ENCODE results near the gene CHMP1B.

The CHMP1B gene

DNA sequence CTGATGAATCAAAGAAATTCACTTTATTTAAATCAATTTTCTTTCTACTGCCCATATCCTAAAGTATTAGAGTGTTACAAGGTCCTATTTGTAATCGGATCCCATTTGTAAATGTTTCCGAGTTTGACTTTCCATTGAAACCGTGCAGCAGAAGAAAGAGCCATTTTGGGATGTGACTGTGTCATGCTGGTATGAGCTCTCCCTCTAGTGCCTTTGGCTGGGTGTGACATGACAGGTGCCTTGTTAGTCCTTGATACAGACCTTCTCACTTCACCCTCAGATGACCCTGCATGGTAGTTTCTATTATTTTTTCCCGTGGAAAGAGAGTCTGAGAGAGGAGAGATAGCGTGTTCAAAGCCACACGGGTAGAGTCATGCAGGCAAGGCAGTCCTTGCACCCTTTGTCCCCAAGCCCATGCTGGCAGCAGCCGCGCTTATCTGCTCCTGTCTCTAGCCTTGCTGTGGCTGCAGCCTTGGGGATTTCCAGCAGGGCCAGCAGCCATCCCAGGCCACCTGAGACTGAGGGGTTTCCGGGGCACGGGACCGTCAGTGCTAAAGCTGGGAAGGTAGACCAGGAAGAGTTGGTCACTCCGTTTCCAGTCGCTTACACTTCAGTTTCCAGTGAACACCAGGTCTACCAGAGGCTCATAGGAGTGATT lies 21.4 kb downstream of the CHMP1B start:
- Histone ChIP-seq H3K4me3 (ENCODE audit: severe bottlenecking) (no peak overlapping the region), H3K9me3 (ENCODE audit: severe bottlenecking) (no peaks in the 10 kb centered on the region), H3K27ac (ENCODE audit: poor library complexity, severe bottlenecking) (no peak overlapping the region), H3K36me3 (ENCODE audit: low read depth) (no peaks in the 10 kb centered on the region), H3K4me1 (ENCODE audit: insufficient read depth, poor library complexity, severe bottlenecking) (no peaks in the 10 kb centered on the region), H3K27me3 (ENCODE audit: insufficient read depth, poor library complexity, severe bottlenecking) (no peaks in the 10 kb centered on the region)
- TF ChIP-seq, protein P1, sequence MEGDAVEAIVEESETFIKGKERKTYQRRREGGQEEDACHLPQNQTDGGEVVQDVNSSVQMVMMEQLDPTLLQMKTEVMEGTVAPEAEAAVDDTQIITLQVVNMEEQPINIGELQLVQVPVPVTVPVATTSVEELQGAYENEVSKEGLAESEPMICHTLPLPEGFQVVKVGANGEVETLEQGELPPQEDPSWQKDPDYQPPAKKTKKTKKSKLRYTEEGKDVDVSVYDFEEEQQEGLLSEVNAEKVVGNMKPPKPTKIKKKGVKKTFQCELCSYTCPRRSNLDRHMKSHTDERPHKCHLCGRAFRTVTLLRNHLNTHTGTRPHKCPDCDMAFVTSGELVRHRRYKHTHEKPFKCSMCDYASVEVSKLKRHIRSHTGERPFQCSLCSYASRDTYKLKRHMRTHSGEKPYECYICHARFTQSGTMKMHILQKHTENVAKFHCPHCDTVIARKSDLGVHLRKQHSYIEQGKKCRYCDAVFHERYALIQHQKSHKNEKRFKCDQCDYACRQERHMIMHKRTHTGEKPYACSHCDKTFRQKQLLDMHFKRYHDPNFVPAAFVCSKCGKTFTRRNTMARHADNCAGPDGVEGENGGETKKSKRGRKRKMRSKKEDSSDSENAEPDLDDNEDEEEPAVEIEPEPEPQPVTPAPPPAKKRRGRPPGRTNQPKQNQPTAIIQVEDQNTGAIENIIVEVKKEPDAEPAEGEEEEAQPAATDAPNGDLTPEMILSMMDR (IDR thresholded peaks at IDR 0.05; ENCODE audit: poor library complexity, severe bottlenecking): peak; percentile 77
- DNase-seq (ENCODE audit: low spot score) (no peak), ATAC-seq (ENCODE audit: low read depth) (peak; percentile 93)

DNA sequence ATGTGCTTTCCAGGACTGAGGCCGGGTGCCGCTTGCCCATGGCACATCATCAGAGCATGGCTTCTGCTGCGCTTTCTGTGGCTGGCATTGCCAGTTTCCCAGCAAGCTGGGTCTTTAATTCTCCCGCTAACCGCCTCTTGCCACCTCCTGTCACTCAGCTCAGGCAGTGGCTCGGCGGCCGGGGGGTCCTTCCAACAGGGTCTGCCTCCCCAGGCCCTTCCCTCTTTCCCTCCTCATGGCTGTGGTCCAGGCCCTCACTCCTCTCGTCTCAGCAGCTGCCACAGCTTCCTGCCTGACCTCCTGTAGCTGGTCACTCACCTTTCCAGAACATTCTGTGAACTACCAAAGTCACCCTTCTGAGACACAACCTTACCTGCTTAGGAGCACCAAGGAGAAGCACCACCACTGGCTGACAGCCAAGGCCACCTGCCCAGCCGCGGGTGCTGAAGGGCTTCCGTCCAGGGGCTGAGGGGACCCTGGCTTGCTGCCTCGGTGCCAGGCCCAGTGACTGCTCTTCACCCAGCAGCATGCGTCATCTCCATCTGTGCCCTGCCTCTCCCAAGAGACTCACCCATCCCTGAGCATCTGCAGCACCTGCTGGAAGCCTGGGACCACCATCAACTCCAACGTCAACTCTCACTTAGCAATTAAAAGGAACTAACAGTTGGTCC lies 22.6 kb downstream of the CHMP1B start:
- H3K9me3 ChIP-seq (ENCODE audit: severe bottlenecking): no peaks in the 10 kb centered on the region
- DNase-seq (ENCODE audit: low spot score) (no peak), ATAC-seq (ENCODE audit: low read depth) (no peak)
- TF ChIP-seq, protein P1 (IDR thresholded peaks at IDR 0.05; ENCODE audit: poor library complexity, severe bottlenecking): no peak
- no peaks in the 10 kb centered on the region for H3K27me3 ChIP-seq (ENCODE audit: insufficient read depth, poor library complexity, severe bottlenecking)
- no peaks in the 10 kb centered on the region for H3K4me1 ChIP-seq (ENCODE audit: insufficient read depth, poor library complexity, severe bottlenecking)
- no peaks in the 10 kb centered on the region for H3K36me3 ChIP-seq (ENCODE audit: low read depth)
- no peak overlapping the region for H3K4me3 ChIP-seq (ENCODE audit: severe bottlenecking)
- no peak overlapping the region for H3K27ac ChIP-seq (ENCODE audit: poor library complexity, severe bottlenecking)

DNA sequence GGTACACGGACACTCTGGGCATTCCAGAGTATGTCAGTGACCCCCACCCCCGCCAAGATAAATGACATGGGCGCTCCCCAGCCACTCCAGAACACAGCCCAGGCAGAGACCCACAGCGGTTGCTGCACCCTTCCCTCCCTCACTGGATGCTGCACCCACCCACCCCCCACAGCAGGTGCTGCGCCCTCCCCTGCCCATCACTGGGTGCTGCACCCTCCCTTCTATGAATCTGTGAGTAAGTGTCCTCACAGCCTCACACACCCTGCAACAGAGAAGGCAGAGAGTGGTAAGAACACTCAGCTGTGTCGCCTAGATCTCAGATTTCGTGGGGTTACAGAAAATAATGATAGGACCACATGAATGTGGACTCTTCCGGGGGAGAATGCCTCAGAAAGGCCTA lies 23.5 kb downstream of the CHMP1B start:
- TF ChIP-seq, protein P1 (IDR thresholded peaks at IDR 0.05; ENCODE audit: poor library complexity, severe bottlenecking): no peak
- Histone ChIP-seq H3K36me3 (ENCODE audit: low read depth) (no peaks in the 10 kb centered on the region), H3K27me3 (ENCODE audit: insufficient read depth, poor library complexity, severe bottlenecking) (no peaks in the 10 kb centered on the region), H3K4me1 (ENCODE audit: insufficient read depth, poor library complexity, severe bottlenecking) (no peaks in the 10 kb centered on the region), H3K9me3 (ENCODE audit: severe bottlenecking) (no peaks in the 10 kb centered on the region), H3K4me3 (ENCODE audit: severe bottlenecking) (no peak overlapping the region), H3K27ac (ENCODE audit: poor library complexity, severe bottlenecking) (no peak overlapping the region)
- ATAC-seq (ENCODE audit: low read depth) (no peak), DNase-seq (ENCODE audit: low spot score) (no peak)

DNA sequence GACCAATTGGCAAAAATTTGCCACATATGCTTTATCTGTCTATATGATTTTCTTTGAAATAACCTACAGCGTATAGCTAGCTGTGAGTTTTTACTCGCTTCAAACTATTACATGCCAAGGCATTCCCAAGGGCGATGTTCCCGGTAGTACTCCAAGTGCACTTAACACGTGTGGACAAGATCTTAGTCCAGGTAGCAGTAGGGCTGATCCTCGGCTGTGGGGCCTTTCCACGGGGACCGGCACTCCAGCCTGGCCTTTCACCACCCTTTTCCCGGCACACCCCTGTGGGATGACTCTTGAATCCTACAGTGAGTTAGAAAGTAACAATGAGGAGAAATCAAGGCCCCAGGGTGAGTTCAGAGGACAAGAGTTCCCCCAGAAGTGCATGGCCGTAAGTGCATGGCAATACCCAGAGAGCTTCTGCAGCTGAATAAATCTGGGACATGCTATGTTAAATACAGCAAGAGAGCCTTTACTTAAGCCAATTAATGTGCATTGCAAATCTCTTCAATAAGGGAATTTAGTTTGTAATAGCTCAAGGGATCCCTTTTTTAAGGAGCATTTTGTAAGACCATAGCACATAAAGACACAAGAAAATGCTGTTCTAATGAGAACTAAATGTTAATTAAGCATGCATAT lies 26.4 kb downstream of the CHMP1B start:
- Histone ChIP-seq H3K9me3 (ENCODE audit: severe bottlenecking) (no peaks in the 10 kb centered on the region), H3K27ac (ENCODE audit: poor library complexity, severe bottlenecking) (no peak overlapping the region), H3K27me3 (ENCODE audit: insufficient read depth, poor library complexity, severe bottlenecking) (no peaks in the 10 kb centered on the region), H3K36me3 (ENCODE audit: low read depth) (no peaks in the 10 kb centered on the region), H3K4me1 (ENCODE audit: insufficient read depth, poor library complexity, severe bottlenecking) (no peaks in the 10 kb centered on the region), H3K4me3 (ENCODE audit: severe bottlenecking) (no peak overlapping the region)
- TF ChIP-seq, protein P1 (IDR thresholded peaks at IDR 0.05; ENCODE audit: poor library complexity, severe bottlenecking): no peak
- DNase-seq (ENCODE audit: low spot score): no peak
- no peak for ATAC-seq (ENCODE audit: low read depth)
